Caki2 (cell line): Measurements from ENCODE around the gene DYNLT4. TPM values are rescaled to one million over a fixed set of nuclear protein-coding genes. Genes with fewer than 3 reads are reported as not detected.
A peak's percentile ranks its signal among the peaks of the same experiment; 100 is the strongest.
"Not testable (repeated sequence)": the region's sequence is repeated elsewhere in the genome, so short reads cannot be mapped to it uniquely, and the experiment has no call there.

Source experiments
- DNase-seq: peaks from one replicate; pipeline ENCODE4 v3.0.0-alpha.2; 2015; ENCODE audit warnings: low read depth
- in situ Hi-C: cut with HindIII; loops from 2 replicates; pipeline ENCODE4 v1.10.0; 2016; ENCODE audit warnings: low sequenced_read_pairs, low pct_unique_long_range_greater_than_20kb, mixed read lengths
- total RNA-seq: library from RNA; depleted of rRNA; stranded (reverse); fragments of >200 nt; shearing (Covaris generic); gene quantifications from 2 replicates; pipeline ENCODE4 v1.2.3, GENCODE V29; 2014; ENCODE audit warnings: low replicate concordance; rRNA removed

The DYNLT4 gene, protein sequence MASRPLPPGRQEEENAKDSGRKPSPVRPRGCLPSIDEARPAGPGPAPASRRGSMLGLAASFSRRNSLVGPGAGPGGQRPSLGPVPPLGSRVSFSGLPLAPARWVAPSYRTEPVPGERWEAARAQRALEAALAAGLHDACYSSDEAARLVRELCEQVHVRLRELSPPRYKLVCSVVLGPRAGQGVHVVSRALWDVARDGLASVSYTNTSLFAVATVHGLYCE
- total RNA-seq, result not detected in 2 replicates

GRCh38 chr1:44806704-44807363 is at the start of gene DYNLT4:
TSS of gene DYNLT4 (minus strand) at chr1:44807351. CDS start at chr1:44806668, 683 bp downstream.
- in situ Hi-C loops, result no loop called here
- DNase-seq, result no peak

DNA sequence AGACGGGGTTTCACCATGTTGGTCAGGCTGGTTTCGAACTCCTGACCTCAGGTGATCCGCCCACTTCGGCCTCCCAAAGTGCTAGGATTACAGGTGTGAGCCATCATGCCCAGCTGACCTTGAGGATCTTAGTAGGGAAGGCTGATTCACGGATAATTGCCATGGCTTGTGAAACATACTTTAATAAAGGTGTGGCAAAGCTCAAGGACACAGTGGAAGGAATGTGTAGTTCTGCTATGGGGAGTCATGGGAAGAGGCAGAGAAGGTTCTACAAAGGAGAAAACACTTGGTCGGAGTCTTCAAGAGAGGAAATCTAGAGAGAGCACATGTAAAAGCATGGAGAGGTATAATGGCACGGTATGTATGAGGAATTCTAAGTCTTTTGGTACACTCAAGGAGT is 48.6 kb upstream of the DYNLT4 start:
- in situ Hi-C loops, result no loop called here
- no peak for DNase-seq

DNA sequence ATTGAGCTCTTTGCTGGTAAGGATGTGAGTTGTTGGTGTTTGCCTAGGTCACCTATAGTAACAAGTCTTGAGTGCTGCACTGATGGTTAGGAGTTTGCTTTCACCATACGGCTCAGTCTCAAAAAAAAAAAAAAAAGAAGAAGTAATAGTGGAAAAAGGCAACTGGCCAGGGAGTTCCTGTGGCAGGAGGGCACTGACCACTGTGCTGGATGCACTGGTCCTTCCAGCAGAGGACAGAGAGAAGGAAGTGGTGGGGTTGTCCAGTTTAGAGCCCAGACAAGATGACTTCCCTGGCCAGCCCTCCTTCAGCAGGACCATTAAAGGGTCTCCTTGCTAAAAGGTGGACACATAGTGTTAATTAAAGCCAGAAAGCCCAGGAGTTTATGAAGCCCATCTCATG is 47.8 kb upstream of the DYNLT4 start:
- no peak for DNase-seq
- in situ Hi-C loops, result no loop called here

DNA sequence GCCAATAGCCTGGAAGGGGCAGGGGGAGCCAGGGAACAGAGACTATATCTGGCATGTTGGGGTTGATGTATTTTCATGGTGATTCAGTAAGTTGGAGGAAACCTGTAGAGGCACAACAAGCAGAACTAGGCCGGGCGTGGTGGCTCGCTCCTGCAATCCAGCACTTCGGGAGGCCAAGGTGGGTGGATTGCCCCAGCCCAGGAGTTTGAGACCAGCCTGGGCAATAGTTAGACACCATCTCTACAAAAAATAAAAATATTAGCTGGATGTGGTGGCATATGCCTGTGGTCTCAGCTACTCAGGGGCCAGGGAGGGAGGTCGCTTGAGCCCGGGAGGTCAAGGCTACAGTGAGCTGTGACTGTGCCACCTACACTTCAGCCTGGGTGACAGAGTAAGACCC is 46.0 kb upstream of the DYNLT4 start:
- DNase-seq, result no peak
- in situ Hi-C loops, result no loop called here

DNA sequence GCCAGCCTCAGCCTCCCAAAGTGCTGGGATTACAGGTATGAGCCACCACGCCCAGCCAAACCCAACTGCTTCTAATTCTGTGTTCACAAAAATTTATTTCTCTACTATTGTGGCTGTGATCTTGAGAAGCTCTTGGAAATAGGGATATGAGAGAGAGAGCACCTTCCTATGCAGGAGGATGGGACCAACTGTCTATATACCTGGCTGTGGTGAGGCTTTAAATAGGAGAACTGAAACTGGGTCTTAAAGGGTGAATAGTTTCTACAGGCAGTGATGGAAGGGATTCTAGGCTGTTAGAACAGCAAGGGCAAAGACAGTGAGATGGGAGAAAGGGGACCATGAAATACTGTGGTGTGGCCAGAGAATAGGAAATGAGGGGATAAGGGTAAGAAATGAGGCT is 44.2 kb upstream of the DYNLT4 start:
- in situ Hi-C loops, result no loop called here
- no peak for DNase-seq

DNA sequence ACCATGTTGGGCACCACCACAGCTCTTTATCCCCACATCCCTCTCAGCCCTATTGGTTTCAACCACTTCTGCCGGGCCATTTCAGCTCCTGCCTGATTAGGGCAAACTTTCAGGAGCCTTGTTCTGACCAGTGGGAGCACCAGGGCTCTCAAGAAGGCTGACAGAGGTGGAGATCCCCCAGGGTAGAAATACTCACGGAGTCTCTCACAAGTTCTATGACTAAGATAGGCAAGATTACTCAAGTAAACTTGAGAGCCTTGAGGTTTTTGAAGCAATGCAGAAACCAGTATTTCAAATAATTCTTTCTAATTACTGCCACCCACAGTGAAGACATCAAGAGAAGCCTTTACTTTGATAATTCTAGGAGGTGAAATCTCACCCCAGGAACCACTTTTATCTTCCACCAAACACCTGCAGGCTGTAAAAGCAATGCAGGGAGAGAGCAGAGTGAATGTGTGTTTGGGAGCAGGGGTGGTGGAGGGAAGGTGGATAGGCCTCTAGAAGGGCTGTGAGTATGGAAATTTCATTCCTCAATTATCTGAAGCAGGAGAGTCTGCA is 42.5 kb upstream of the DYNLT4 start:
- in situ Hi-C loops, result no loop called here
- DNase-seq, result no peak

- DNase-seq, result no peak
- in situ Hi-C loops, result no loop called here
These were observed 41.5 kb upstream of the DYNLT4 start for GRCh38 chr1:44848456-44849181.

DNA sequence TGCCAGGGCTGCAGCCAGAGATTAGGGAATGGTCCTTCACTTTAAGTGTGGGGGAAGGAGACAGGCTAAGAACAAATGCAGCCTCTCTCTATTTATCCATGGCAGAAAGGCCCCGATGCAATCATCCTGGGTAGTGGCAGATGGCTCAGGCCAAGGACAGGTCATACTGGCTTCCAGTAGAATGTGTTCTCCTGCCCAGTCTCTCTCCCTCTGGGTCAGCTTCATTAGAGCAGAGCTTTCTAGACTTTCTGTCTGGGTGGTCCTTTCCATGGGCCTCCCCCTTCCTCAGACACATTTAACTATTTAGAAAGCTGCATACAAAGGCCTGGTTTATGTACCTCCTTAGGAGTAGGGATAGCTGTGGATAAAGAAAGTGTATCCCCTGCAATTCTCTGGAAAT is 40.7 kb upstream of the DYNLT4 start:
- no peak for DNase-seq
- in situ Hi-C loops, result no loop called here

DNA sequence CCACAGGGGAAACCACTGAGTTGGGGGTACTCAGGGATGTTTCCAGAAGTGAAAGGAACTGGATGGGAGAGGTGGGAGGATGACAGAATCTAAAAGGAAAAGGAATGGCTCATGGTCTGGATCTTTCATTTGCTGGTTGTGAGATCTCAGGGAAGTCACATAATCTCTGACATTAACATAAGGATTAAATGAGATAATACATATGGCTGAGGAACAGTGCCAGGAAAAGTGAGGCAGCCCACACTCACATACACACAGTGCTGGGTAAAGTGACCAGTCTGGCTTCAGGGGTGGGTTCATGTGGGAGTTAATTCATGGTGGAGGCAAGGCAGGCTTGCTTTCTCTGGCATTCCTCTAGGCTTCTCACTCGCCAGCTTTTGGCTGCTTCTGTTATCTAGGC is 39.8 kb upstream of the DYNLT4 start:
- in situ Hi-C loops, result no loop called here
- no peak for DNase-seq

- in situ Hi-C loops, result no loop called here
- peak; percentile 26 for DNase-seq
These were observed 35.9 kb upstream of the DYNLT4 start, which contains the start of gene PTCH2 for GRCh38 chr1:44842862-44843655. TSS of gene PTCH2 (minus strand) at chr1:44843253. CDS start at chr1:44842932, 321 bp downstream.

DNA sequence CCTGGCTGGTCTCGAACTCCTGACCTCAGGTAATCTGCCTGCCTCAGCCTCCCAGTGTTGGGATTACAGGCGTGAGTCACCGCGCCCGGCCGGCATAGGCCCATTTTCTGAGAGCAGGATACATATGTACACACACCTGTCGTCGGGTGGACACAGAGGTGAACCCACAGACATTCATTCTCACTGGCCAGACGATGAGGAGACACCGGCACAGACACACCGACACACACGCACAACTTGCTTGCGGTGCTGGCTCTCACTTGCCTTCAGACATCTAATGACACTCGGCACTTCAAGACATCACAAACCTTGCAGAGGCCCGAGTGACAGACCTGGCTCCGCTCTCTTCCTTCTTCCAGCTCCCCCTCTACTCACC is 35.3 kb upstream of the DYNLT4 start:
- in situ Hi-C loops, result no loop called here

DNA sequence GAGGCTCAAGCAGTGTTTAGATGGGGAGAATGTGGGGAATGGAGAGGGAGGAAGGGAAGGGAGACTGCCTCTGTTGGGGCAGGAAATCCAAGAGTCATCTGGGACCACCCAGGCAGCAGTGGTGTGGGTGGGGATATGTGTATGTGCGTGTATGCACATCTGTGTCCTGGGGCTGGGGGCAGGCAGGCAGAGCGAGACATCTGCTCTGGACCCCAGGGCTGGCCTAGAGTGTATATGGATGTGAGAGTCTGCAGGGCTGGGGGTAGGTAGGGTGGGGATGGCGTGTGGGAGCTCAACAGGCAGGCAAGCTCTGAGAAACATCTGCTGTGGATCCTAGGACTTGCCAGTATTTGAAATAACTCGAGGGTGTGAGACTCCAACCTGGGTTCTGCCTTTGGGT is 32.4 kb upstream of the DYNLT4 start:
- no peak for DNase-seq
- in situ Hi-C loops, result no loop called here

More for the DNA sequence above, 35.3 kb upstream of the DYNLT4 start:
- DNase-seq, result no peak

DNA sequence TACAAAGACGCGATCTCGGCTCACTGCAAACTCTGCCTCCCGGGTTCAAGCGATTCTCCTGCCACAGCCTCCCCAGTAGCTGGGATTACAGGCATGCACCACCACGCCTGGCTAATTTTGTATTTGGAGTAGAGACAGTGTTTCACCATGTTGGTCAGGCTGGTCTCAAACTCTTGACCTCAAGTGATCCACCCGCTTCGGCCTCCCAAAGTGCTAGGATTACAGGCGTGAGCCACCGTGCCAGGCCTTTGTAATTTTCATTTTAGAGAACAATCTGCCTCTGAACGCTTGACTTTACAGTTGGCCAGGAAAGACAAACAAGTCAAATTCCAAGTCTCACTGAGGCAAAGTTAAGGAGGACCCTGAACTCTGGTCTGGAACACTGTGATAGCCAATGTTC is 31.1 kb upstream of the DYNLT4 start:
- in situ Hi-C loops, DNase-seq: not testable (repeated sequence)

GRCh38 chr1:44835738-44836675 is 28.9 kb upstream of the DYNLT4 start:
- in situ Hi-C loops, result no loop called here
- DNase-seq, result peak; percentile 53

DNA sequence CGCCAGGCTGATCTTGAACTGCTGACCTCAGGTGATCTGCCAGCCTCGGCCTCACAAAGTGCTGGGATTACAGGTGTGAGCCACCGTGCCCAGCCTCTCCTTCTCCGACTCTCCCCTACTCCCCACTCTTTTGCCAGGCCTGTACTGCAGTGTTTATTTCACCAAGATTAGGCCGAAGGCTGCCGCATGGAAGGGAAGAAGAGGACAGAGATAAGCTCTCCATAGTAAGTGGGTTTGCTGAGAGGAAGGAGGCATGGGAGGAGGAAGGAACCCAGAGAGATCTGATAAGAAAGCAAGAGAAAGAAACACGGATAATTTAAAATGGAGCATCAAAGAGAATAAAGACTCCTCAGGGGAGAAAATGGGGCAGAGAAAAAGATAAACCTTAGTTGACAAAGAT is 27.2 kb upstream of the DYNLT4 start:
- in situ Hi-C loops, result no loop called here

GRCh38 chr1:44832056-44832705 is 25.0 kb upstream of the DYNLT4 start:
- in situ Hi-C loops, result no loop called here
- no peak for DNase-seq

More for the DNA sequence above, 27.2 kb upstream of the DYNLT4 start:
- no peak for DNase-seq

GRCh38 chr1:44831516-44831915 is 24.4 kb upstream of the DYNLT4 start:
- in situ Hi-C loops, result no loop called here
- no peak for DNase-seq
